HUES6 (cell line): ENCODE measurements around the gene GATA5.
"Not testable (repeated sequence)": the region's sequence is repeated elsewhere in the genome, so short reads cannot be mapped to it uniquely, and the experiment has no call there.

Experiments
- H3K27ac ChIP-seq: 2 replicates; pipeline ENCODE4 v1.7.0; 2013; ENCODE audit warnings: low read depth, mild to moderate bottlenecking, low read length, inconsistent platforms
- H3K27me3 ChIP-seq: 2 replicates; pipeline ENCODE4 v1.6.1; 2013; ENCODE audit warnings: low read length; ENCODE audit not compliant: control insufficient read depth, insufficient read depth
- H3K36me3 ChIP-seq: 2 replicates; pipeline ENCODE4 v1.6.1; 2013; ENCODE audit warnings: low read length; ENCODE audit not compliant: control insufficient read depth, insufficient read depth
- H3K4me1 ChIP-seq: 2 replicates; pipeline ENCODE4 v1.6.1; 2013; ENCODE audit warnings: low read length; ENCODE audit not compliant: control insufficient read depth, insufficient read depth
- H3K4me3 ChIP-seq: 2 replicates; pipeline ENCODE4 v1.5.1; 2013; ENCODE audit warnings: low read depth, low read length
- H3K9ac ChIP-seq: one replicate; pipeline ENCODE4 v1.6.1; 2013; ENCODE audit warnings: mild to moderate bottlenecking, low read length
- H3K9me3 ChIP-seq: 2 replicates; pipeline ENCODE4 v1.6.1; 2013; ENCODE audit warnings: low read depth, low read length; ENCODE audit not compliant: control insufficient read depth, insufficient read depth

The GATA5 gene

DNA sequence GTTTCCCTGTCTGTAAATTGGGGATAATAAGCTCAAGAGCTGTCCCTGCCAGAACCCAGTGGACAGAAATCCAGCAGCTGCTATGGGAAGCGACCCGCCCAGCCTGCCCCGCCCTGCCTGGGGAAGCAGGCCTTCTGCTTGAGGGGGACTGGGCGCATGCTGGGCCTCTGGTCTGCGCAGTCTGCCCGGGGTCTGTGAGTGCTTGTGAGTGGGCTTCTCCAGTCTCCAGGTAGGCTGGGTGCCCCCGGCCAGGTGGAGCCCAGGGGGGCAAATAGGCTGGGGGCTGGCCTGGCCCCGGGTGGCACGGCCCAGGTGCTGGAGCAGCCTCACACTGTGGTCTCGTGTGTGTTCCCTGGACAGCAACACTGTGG is 47.8 kb downstream of the GATA5 start:
- Histone ChIP-seq H3K4me1 (peaks cover 41% of the 10 kb centered on the region), H3K9ac (no peak overlapping the region), H3K36me3 (no peaks in the 10 kb centered on the region), H3K4me3 (no peak overlapping the region), H3K27ac (no peak overlapping the region), H3K9me3 (no peaks in the 10 kb centered on the region), H3K27me3 (peaks cover 4% of the 10 kb centered on the region; the same call in 1 of the 2 replicates)

DNA sequence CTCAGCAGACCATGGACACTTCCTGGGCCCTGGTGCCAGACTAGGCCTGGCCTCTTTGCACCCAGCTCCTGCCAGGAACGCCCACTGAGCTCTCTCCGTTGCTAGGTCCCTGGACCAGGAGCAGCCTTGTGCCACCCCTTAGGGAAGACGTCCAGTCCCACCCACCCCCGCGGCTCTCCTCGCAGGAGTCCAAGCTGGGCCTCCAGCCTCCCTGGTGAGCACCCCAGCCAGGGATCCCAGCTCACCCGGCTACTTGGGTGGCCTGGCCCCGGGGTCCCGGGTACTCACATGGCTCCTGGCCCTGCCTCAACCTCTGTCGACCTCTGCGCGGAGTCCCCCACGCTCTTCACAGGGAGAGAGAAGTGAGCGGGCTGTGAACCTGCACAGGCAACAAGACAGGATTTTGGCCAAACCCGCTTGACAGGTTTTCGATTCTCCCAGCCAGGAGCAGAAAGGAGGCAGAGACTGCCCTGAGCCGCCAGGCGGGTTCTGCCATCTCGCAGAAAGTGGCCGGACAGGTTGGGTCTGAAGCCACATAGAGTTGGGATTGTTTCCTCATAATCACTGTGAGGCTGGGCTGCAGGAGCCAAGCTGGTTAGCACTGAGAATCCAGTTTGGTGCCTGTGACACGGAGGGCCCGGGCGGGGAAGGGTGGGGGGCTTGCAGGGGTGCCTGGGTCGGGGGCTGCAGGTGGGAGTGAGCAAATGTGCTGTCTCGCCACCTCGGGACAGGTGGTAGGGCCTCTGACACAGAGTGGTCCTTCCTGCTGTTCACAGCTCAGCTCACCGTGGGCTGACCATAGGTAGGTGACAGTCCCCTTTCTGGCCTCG is 48.4 kb downstream of the GATA5 start, which contains the start of gene RBBP8NL:
TSS of gene RBBP8NL (minus strand) at position 368 of the 830 bp plus-strand sequence. CDS start 7,892 bp downstream, outside the sequence.
- Histone ChIP-seq H3K9ac (no peak within 1 kb of the TSS), H3K4me3 (no peak within 1 kb of the TSS), H3K36me3 (no peaks in the 10 kb centered on the region), H3K4me1 (peaks cover 41% of the 10 kb centered on the region), H3K27ac (peak within 1 kb of the TSS; percentile 24; the same call in 1 of the 2 replicates), H3K27me3 (peaks cover 4% of the 10 kb centered on the region; the same call in 1 of the 2 replicates), H3K9me3 (no peaks in the 10 kb centered on the region)

DNA sequence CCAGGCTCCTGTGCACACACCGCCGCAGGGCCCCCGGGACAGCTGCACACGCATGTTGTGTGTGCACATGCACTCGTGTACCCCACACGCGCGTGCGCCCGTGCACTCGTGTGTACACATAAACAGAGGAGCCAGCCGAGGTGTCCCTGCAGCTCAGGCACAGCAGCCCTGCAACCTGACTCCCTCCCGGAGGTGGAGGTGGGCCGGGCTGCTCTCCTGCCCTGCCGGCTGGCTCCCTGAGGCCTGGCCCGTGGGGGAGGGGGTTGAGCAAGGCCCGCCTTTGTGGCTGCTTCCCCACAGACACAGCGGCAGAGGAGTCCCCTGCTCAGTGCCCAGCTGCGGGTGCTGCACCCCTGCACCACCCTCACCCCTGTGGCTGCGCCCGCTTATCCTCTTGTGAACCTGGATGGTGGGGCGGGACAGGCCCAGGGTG is 49.1 kb downstream of the GATA5 start:
- H3K4me3 ChIP-seq, result no peak overlapping the region
- H3K27ac ChIP-seq, result peak overlapping the region; percentile 24; the same call in 1 of the 2 replicates
- H3K4me1 ChIP-seq, result peaks cover 41% of the 10 kb centered on the region
- H3K27me3 ChIP-seq, result peaks cover 4% of the 10 kb centered on the region; the same call in 1 of the 2 replicates
- H3K9me3 ChIP-seq, result no peaks in the 10 kb centered on the region
- H3K9ac ChIP-seq, result no peak overlapping the region
- no peaks in the 10 kb centered on the region for H3K36me3 ChIP-seq

DNA sequence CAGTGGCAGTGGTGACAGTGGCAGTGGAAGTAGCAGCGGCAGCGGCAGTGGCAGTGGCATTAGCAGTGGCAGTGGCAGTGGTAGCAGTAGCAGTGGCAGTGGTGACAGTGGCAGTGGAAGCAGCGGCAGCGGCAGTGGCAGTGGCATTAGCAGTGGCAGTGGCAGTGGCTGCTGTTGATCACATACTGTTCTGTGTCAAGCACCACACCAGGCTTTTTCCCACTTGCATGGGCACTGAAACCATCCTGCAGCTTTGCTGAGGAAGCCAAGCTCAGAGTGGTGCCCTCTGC is 49.8 kb downstream of the GATA5 start:
- H3K27me3 ChIP-seq, H3K36me3 ChIP-seq, H3K9ac ChIP-seq, H3K9me3 ChIP-seq, H3K27ac ChIP-seq, H3K4me3 ChIP-seq: not testable (repeated sequence)
- peaks cover 37% of the 10 kb centered on the region for H3K4me1 ChIP-seq

DNA sequence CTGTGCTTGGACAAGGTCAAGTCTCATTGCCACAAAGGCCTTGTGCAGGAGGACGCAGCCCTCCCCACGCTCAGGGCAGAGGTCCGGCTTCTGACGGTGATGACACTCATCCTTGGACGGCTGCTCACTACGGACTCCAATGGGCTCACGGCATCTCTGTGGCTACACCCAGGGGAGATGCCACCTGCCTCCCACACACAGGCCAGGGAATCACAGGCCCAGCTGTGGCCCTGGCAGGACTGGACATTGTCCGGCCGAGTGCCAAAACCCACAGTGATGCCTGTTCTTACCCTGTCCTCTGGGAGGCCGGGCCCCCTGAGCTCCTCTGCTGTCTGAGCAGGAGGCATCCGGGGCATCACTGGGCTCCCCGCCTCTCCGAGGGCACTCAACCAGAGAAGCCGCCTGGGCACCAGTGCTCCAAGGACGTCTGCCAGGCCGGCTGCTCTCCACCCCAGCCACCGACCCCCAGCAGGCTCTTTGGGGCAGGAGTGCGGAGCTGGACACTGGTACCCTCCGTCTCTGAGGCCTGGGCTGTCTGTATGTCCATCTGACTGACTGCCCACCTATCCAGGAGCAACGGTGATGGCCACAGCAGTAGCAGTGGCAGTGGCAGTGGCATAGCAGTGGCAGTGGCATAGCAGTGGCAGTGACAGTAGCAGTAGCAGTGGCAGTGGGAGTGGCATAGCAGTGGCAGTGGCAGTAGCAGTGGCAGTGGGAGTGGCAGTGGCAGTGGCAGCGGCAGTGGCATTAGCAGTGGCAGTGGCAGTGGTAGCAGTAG is 50.3 kb downstream of the GATA5 start:
- Histone ChIP-seq H3K4me3 (no peak overlapping the region), H3K27ac (no peak overlapping the region), H3K4me1 (peaks cover 33% of the 10 kb centered on the region), H3K27me3 (peaks cover 4% of the 10 kb centered on the region; the same call in 1 of the 2 replicates), H3K9ac (no peak overlapping the region), H3K9me3 (no peaks in the 10 kb centered on the region; the same call in 1 of the 2 replicates), H3K36me3 (no peaks in the 10 kb centered on the region)

DNA sequence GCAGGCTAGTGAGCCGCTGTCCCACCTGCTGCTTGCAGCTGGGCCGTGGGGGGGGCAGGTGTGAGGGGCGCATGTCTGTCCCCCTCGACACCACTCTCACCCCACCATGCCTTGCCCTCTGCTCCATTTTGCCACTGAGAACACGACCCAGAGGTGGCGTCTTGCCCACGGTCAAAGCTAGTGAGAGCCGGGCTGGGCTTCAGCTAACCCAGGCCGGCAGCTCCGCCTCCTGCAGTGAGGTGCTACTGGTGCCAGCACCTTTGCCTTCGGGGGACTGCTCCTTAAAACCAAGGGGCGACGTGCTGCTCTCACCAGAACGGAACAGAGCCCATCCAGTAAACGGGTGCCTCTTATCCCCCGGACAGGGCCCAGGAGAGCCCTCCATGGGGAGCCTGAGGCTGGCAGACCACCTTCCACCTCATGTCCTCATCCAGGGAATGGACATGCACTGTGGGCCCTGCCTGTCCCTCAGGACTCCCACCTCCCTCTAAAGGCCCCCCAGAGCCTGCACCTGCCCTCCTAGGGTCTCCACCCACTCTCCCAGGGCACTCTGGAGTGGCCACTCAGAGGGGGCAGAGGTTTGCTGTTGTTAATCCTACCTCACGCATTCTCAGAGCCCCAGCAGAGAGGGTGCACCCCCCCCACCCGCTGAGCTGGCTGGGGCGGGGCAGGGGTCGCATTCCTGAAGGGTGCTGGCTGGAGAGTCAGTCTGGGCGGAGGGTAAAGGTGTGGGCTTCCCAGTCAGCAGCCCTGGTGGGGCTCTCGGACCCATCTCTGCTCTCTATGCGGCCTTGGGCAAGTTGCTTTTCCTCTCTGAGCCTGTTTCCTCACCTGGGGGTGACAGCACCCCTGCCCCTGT is 51.3 kb downstream of the GATA5 start:
- H3K36me3 ChIP-seq, result no peaks in the 10 kb centered on the region
- H3K27me3 ChIP-seq, result peaks cover under 1% of the 10 kb centered on the region; the same call in 1 of the 2 replicates
- H3K9ac ChIP-seq, result no peak overlapping the region
- H3K9me3 ChIP-seq, result no peaks in the 10 kb centered on the region; the same call in 1 of the 2 replicates
- H3K4me1 ChIP-seq, result peaks cover 33% of the 10 kb centered on the region
- H3K27ac ChIP-seq, result no peak overlapping the region
- no peak overlapping the region for H3K4me3 ChIP-seq

DNA sequence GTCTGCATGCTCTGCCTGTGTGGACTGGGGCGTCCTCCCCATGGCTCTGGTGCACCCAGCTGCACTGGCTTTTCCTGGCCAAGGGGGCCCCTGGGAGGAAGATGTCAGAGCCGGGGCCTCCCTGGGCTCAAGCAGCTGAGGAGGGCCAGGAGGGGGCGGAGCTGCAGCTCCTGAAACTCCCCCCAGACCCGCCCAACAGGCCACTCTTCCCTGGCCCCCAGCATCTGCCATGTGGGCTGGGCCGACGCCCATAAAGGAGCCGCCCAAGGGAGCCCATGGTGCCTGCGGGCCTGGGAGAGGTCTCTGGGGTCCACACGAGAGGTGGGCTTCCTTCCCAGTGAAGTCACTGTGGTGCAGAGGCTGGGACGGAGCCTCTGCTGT is 52.5 kb downstream of the GATA5 start:
- no peaks in the 10 kb centered on the region for H3K27me3 ChIP-seq

DNA sequence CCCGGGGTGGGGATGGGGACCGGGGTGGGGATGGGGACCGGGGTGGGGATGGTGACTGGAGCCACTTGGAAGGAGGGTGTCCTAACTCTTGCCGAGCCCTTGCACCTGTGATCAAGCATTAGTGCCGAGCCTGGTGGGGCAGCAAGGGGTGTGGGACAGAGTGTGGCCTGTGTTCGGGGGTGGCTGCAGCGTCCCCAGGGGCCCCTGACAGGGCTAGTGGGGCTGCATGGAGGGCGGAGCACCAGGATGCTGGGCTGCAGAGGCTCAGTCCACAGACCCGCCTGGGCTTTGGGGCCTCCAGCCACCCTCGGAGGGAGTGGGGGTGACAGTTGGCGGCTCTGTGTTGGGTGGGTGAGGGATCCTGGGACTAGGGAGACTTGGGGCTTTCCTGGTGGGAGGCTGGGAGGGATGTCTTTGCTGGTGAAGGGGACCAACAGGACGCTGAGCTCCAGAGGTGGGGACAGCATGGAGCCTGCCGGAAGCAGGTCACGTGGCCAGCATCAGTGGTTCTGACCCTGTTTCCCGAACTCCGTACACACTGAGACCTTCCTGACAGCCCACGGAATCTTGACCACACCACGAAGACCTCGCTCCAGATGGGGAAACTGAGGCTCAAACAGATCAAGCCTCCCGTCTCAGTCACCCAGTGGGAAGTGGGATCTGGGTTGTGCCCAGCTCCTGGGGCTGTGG is 53.0 kb downstream of the GATA5 start:
- Histone ChIP-seq H3K27me3 (no peaks in the 10 kb centered on the region), H3K9me3 (no peaks in the 10 kb centered on the region; the same call in 1 of the 2 replicates), H3K9ac (no peak overlapping the region), H3K27ac (no peak overlapping the region), H3K4me1 (peaks cover 17% of the 10 kb centered on the region), H3K36me3 (no peaks in the 10 kb centered on the region), H3K4me3 (no peak overlapping the region)

More for the DNA sequence above, 52.5 kb downstream of the GATA5 start:
- Histone ChIP-seq H3K36me3 (no peaks in the 10 kb centered on the region), H3K9me3 (no peaks in the 10 kb centered on the region; the same call in 1 of the 2 replicates), H3K9ac (no peak overlapping the region), H3K4me3 (no peak overlapping the region), H3K4me1 (peaks cover 22% of the 10 kb centered on the region), H3K27ac (no peak overlapping the region)

DNA sequence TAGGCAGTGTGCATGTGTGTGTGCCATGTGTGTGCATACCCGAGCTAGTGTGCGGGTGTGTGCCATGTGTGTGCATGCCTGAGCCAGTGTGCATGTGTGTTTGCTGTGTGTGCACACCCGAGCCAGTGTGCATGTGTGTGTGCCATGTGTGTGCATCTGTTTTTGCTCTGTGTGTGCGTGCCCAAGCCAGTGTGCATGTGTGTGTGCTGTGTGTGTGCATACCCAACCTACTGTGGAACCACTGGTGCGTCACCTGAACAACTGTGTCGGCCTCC is 54.1 kb downstream of the GATA5 start:
- no peak overlapping the region for H3K9ac ChIP-seq
- H3K9me3 ChIP-seq, result no peaks in the 10 kb centered on the region; the same call in 1 of the 2 replicates
- H3K4me3 ChIP-seq, result no peak overlapping the region
- H3K36me3 ChIP-seq, result no peaks in the 10 kb centered on the region
- no peak overlapping the region for H3K27ac ChIP-seq
- H3K27me3 ChIP-seq, result no peaks in the 10 kb centered on the region
- peaks cover 9% of the 10 kb centered on the region for H3K4me1 ChIP-seq
